HG02970 (cell line): ENCODE results near the gene RSPH9.
"Not testable (repeated sequence)": the region's sequence is repeated elsewhere in the genome, so short reads cannot be mapped to it uniquely, and the experiment has no call there.

Experiments used
- ATAC-seq: cut with Tn5 transposase; IDR thresholded peaks from one replicate; pipeline ENCODE4 v1.9.1; 2021; ENCODE audit warnings: mild to moderate bottlenecking, moderate library complexity, moderate number of reproducible peaks; ENCODE audit not compliant: unreplicated experiment, low FRiP score

Gene RSPH9

GRCh38 chr6:43682724-43683429 lies 38.0 kb downstream of the RSPH9 start:
- ATAC-seq = no peak

- ATAC-seq = no peak
These were observed 39.0 kb downstream of the RSPH9 start for GRCh38 chr6:43683708-43684455.

GRCh38 chr6:43687079-43687436 lies 42.2 kb downstream of the RSPH9 start:
- ATAC-seq = no peak

GRCh38 chr6:43687437-43688347 lies 42.9 kb downstream of the RSPH9 start, which contains the start of gene MRPS18A:
Gene MRPS18A (minus strand): TSS chr6:43687791. CDS start chr6:43687779, 12 bp downstream.
- ATAC-seq = no peak

GRCh38 chr6:43689421-43689820 lies 44.6 kb downstream of the RSPH9 start:
- ATAC-seq = no peak

GRCh38 chr6:43695215-43695966 lies 50.6 kb downstream of the RSPH9 start:
- ATAC-seq = no peak

- no peak for ATAC-seq
These were observed 51.1 kb downstream of the RSPH9 start for GRCh38 chr6:43695967-43696291.

- ATAC-seq = no peak
These were observed 52.6 kb downstream of the RSPH9 start for GRCh38 chr6:43697421-43697820.

GRCh38 chr6:43698584-43699349 lies 53.9 kb downstream of the RSPH9 start:
- no peak for ATAC-seq

- ATAC-seq = no peak
These were observed 54.8 kb downstream of the RSPH9 start for GRCh38 chr6:43699564-43700186.

GRCh38 chr6:43700939-43701560 lies 56.2 kb downstream of the RSPH9 start:
- not testable (repeated sequence) for ATAC-seq

GRCh38 chr6:43702171-43702533 lies 57.3 kb downstream of the RSPH9 start:
- no peak for ATAC-seq

GRCh38 chr6:43702534-43703440 lies 58.0 kb downstream of the RSPH9 start:
- ATAC-seq = no peak

- ATAC-seq = no peak
These were observed 58.9 kb downstream of the RSPH9 start for GRCh38 chr6:43703512-43704429.

- ATAC-seq = no peak
These were observed 61.2 kb downstream of the RSPH9 start for GRCh38 chr6:43705996-43706395.

GRCh38 chr6:43706788-43707187 lies 62.0 kb downstream of the RSPH9 start:
- no peak for ATAC-seq

- ATAC-seq = no peak
These were observed 62.4 kb downstream of the RSPH9 start for GRCh38 chr6:43707269-43707668.
